K562 (cell line): Measurements from ENCODE around the gene RUNX3. TPM values are rescaled to one million over a fixed set of nuclear protein-coding genes. Genes with fewer than 3 reads are reported as not detected.

ENCODE experiments used
- ATAC-seq: fragments of 200-7000 bp; cut with Tn5 transposase; 3 replicates; pipeline ENCODE4 v1.9.1; 2020; ENCODE audit warnings: moderate library complexity
- BruUV-seq: library from RNA; stranded (reverse); fragments of 400-500 nt; replicated peaks from 2 replicates; lab custom pipeline; 2021; lab: Mats Ljungman, UMichigan
- CTCF ChIA-PET: fragments of 300-600 bp; formaldehyde crosslinking; extraction: SDS; loops from one replicate; lab custom pipeline; 2021; ENCODE audit warnings: low intra/inter-chr PET ratio; lab: Yijun Ruan, JAX
- POLR2A ChIA-PET: fragments of 300-600, 350-650 bp; sonication (Branson Sonifier 250); formaldehyde crosslinking; extraction: SDS; loops from one replicate; lab custom pipeline; 2021; ENCODE audit warnings: antibody characterized with exemption, inconsistent platforms; lab: Yijun Ruan, JAX
- DNase-seq, 4 experiments: peaks; one replicate each; pipeline versions ENCODE4 v3.0.0 to v3.0.0-alpha.2; 2011 to 2018; ENCODE audit warnings: low spot score in 3 of 4, mixed read lengths in 3 of 4; ENCODE audit errors: extremely low read depth in 1 of 4
- FAIRE-seq: peaks from 2 replicates; lab custom pipeline; 2011; peaks lifted over from hg19 to GRCh38; lab: Jason Lieb, UNC
- H2AFZ ChIP-seq: 2 replicates; pipeline ENCODE4 v1.6.0; 2011; ENCODE audit warnings: low read depth, low read length, control low read depth, inconsistent platforms
- H3K27ac ChIP-seq: fragments of 200-600 bp; 3 replicates; pipeline ENCODE4 v1.8.0; 2011; ENCODE audit warnings: low read depth, mild to moderate bottlenecking, control low read depth, inconsistent platforms, low read length, moderate library complexity, mixed read lengths; ENCODE audit errors: extremely low read depth
- H3K27me3 ChIP-seq, 2 experiments: fragments of 300-600 bp in 1 of 2; 2 replicates in 1 of 2; 3 replicates in 1 of 2; pipeline versions ENCODE4 v1.6.0 to v1.8.0; 2011; ENCODE audit warnings: inconsistent platforms in 2 of 2, low read length in 2 of 2, mild to moderate bottlenecking in 1 of 2, mixed read lengths in 1 of 2, moderate library complexity in 1 of 2; ENCODE audit not compliant: control insufficient read depth in 2 of 2, insufficient read depth in 2 of 2
- H3K36me3 ChIP-seq: fragments of 300-600 bp; 3 replicates; pipeline ENCODE4 v1.8.0; 2011; ENCODE audit warnings: mild to moderate bottlenecking, low read length, inconsistent platforms; ENCODE audit not compliant: control insufficient read depth, insufficient read depth
- H3K4me1 ChIP-seq, 2 experiments: fragments of 200-600 bp in 1 of 2; replicated peaks in 1 of 2; 2 replicates in 1 of 2; 3 replicates in 1 of 2; pipeline versions ENCODE4 v1.5.1 to v1.8.0; 2011; ENCODE audit warnings: inconsistent platforms in 2 of 2, low read length in 2 of 2, mild to moderate bottlenecking in 1 of 2, mixed read lengths in 1 of 2, moderate library complexity in 1 of 2; ENCODE audit not compliant: control insufficient read depth in 2 of 2, insufficient read depth in 2 of 2
- H3K4me2 ChIP-seq: 2 replicates; pipeline ENCODE4 v1.6.1; 2011; ENCODE audit warnings: low read length, control low read depth, inconsistent platforms, mixed read lengths; ENCODE audit not compliant: insufficient read depth
- H3K4me3 ChIP-seq: fragments of 200-600 bp; sonication (generic), shearing (Covaris generic); 2 replicates; pipeline ENCODE4 v1.5.1; 2016; ENCODE audit warnings: control low read depth, inconsistent platforms
- H3K79me2 ChIP-seq: fragments of 200-600 bp; 3 replicates; pipeline ENCODE4 v1.8.0; 2011; ENCODE audit warnings: low read length, inconsistent platforms; ENCODE audit not compliant: control insufficient read depth, insufficient read depth
- H3K9ac ChIP-seq, 2 experiments: 2 replicates each; pipeline versions ENCODE4 v1.6.0 to v1.6.1; 2011; ENCODE audit warnings: low read depth in 2 of 2, low read length in 2 of 2, control low read depth in 1 of 2, inconsistent platforms in 1 of 2, mild to moderate bottlenecking in 1 of 2, mixed read lengths in 1 of 2; ENCODE audit not compliant: insufficient read depth in 1 of 2
- H3K9me1 ChIP-seq: one replicate; pipeline ENCODE4 v1.6.0; 2011; ENCODE audit warnings: inconsistent platforms, mild to moderate bottlenecking, low read length, moderate library complexity; ENCODE audit not compliant: control insufficient read depth, insufficient read depth
- H3K9me3 ChIP-seq: replicated peaks from 2 replicates; pipeline ENCODE4 v1.5.1; 2011; ENCODE audit warnings: low read depth, low read length, inconsistent platforms; ENCODE audit not compliant: control insufficient read depth, insufficient read depth
- H4K20me1 ChIP-seq: replicated peaks from 2 replicates; pipeline ENCODE4 v1.6.1; 2011; ENCODE audit warnings: low read length, inconsistent platforms, mixed read lengths; ENCODE audit not compliant: control insufficient read depth, insufficient read depth
- CTBP1 ChIP-seq: fragments of 450-650 bp; IDR thresholded peaks from 2 replicates; pipeline ENCODE4 v1.6.1; 2016; ENCODE audit warnings: borderline replicate concordance
- LEF1 ChIP-seq: fragments of 450-650 bp; IDR thresholded peaks from 2 replicates; pipeline ENCODE4 v1.6.1; 2016; ENCODE audit warnings: mild to moderate bottlenecking
- SOX6 ChIP-seq: fragments of 450-650 bp; IDR thresholded peaks from 2 replicates; pipeline ENCODE4 v1.6.1; 2014; ENCODE audit warnings: mild to moderate bottlenecking
- ZNF175 ChIP-seq: fragments of 200-800 bp; sonication (Bioruptor generic); IDR thresholded peaks from 2 replicates; pipeline ENCODE4 v1.6.1; 2016; ENCODE audit warnings: low read depth, mild to moderate bottlenecking, missing genetic modification characterization, missing compliant biosample characterization
- WGBS: fragments of 100-300 bp; shearing (Covaris generic); methylation state at CpG from one replicate; pipeline ENCODE4 v1.1.6; 2016; ENCODE audit warnings: low coverage, mixed read lengths; ENCODE audit not compliant: insufficient coverage; ENCODE audit errors: missing lambda C conversion rate; 5-methylcytosine and 5-hydroxymethylcytosine counted together
- in situ Hi-C: fragments of 300-500 bp; cut with MboI; formaldehyde crosslinking; loops from 4 replicates; pipeline ENCODE4 v1.15.0; 2018; ENCODE audit warnings: inconsistent platforms, mixed read lengths
- intact Hi-C: fragments of 100-400 bp; cut with micrococcal nuclease; formaldehyde crosslinking; loops from 2 replicates; pipeline ENCODE4 v1.14.2; 2022
- polyA plus RNA-seq, 8 experiments: library from polyadenylated mRNA; depleted of rRNA in 4 of 8; stranded (reverse) in 5 of 8; unstranded in 3 of 8; fragments of >200 nt; fragmentation: Nextera tagmentation in 2 of 8; fragmentation: Illumina TruSeq in 1 of 8; extraction: Ambion mirVana in 2 of 8; extraction: Trizol in 1 of 8; gene quantifications; 2 replicates each; pipeline versions ENCODE4 v1.2.1 to v1.2.3, GENCODE V29; 2011 to 2014; ENCODE audit warnings: inconsistent platforms in 1 of 8, missing spikeins in 1 of 8
- total RNA-seq, 7 experiments: library from RNA; depleted of rRNA in 6 of 7; stranded (reverse); fragments of >200 nt in 6 of 7; fragmentation: Illumina TruSeq in 2 of 7; extraction: Trizol in 2 of 7; gene quantifications; 2 replicates each; pipeline versions ENCODE4 v1.2.1 to v1.2.3, GENCODE V29; 2011 to 2021; ENCODE audit warnings: low replicate concordance in 1 of 7
- TF ChIP-seq, protein P1 (sequence below): fragments of 450-650 bp; formaldehyde crosslinking; IDR thresholded peaks from 2 replicates; pipeline ENCODE4 v1.4.0; 2020; ENCODE audit warnings: mild to moderate bottlenecking, mixed read lengths
- TF ChIP-seq, protein P2 (sequence below): fragments of 450-650 bp; IDR thresholded peaks from 2 replicates; pipeline ENCODE4 v1.6.1; 2016; ENCODE audit warnings: borderline replicate concordance

Gene RUNX3
- total and polyA plus RNA-seq, 9 of the 15 experiments (the other 6 are each of a cell fraction or from before 2014, with no cell fraction given): 0.01 to 0.64 (median 0.09) TPM

DNA sequence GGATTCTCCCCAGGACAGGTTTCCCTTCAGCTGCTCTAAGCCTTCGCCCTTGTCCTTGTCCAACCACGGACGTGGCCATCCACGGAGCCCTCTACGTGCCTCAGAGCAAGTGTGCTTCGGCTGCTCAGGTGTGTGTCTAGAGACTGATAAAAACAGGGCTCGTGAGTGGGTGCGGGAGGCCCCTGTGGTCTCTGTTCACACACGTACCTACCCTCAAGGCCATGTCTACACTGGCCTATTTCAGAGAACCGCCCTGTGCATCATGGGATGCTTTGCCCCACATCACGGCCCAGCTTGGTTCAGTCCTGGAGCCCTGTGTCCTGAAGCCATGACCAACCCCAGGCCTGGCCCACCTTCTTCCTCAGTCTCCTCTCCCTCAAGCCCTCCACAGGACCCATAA is 24.6 kb upstream of the RUNX3 start:
- ATAC-seq (no peak), DNase-seq (no peak), FAIRE-seq (no peak)
- Histone ChIP-seq H2AFZ (peak overlapping the region; percentile 0; the same call in 1 of the 2 replicates), H3K4me1 (peaks cover 8 to 10% of the 10 kb centered on the region in 2 experiments), H3K4me2 (no peak overlapping the region), H3K9me1 (no peaks in the 10 kb centered on the region), H3K9ac (no peak overlapping the region; a peak in 1 of 4 replicates), H3K36me3 (no peaks in the 10 kb centered on the region), H3K4me3 (no peak overlapping the region), H3K27ac (no peak overlapping the region), H4K20me1 (no peaks in the 10 kb centered on the region), H3K9me3 (no peaks in the 10 kb centered on the region), H3K79me2 (no peaks in the 10 kb centered on the region), H3K27me3 (peaks cover 0 to 6% of the 10 kb centered on the region in 2 experiments; a peak in 1 of 5 replicates)
- CTCF ChIA-PET: interaction anchor here (0.5 kb wide), 1 partner anchor 854 kb away, joined by 4 read pairs; no protein-coding TSS in a partner anchor
- no peak for TF ChIP-seq LEF1
- TF ChIP-seq, protein P1, sequence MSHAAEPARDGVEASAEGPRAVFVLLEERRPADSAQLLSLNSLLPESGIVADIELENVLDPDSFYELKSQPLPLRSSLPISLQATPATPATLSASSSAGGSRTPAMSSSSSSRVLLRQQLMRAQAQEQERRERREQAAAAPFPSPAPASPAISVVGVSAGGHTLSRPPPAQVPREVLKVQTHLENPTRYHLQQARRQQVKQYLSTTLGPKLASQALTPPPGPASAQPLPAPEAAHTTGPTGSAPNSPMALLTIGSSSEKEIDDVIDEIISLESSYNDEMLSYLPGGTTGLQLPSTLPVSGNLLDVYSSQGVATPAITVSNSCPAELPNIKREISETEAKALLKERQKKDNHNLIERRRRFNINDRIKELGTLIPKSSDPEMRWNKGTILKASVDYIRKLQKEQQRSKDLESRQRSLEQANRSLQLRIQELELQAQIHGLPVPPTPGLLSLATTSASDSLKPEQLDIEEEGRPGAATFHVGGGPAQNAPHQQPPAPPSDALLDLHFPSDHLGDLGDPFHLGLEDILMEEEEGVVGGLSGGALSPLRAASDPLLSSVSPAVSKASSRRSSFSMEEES (CRISPR knock-in tag): no peak
- TF ChIP-seq SOX6: no peak
- TF ChIP-seq CTBP1: no peak
- 66% methylated on average over 10 of the region's 11 CpGs for WGBS
- in situ Hi-C loops: no loop called here
- no TSS peak for BruUV-seq
- intact Hi-C loops: no loop called here
- POLR2A ChIA-PET: no interaction called here

DNA sequence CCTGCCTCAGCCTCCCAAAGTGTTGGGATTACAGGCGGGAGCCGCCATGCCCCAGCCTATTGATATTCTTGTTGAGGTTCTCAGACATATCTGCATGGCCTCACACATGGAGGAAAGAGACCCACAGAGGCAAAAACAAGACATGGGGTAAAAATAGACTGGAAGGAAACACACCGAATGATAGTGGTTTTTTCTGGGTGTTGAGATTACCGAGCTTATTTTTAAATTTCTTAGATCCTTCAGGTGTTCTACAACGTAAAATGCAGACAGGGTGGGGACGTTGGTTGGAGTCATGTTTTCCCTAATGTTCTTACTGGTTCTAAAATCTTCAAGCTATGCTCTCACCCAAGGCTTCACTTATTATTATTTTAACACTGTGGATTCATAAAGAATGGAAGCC is 23.9 kb upstream of the RUNX3 start:
- no peak overlapping the region for H3K9ac ChIP-seq
- no peaks in the 10 kb centered on the region for H3K9me1 ChIP-seq
- intact Hi-C loops (no loop called here), in situ Hi-C loops (no loop called here)
- 40% methylated on average over 6 of the region's 6 CpGs for WGBS
- 0 out of 2 replicates have a peak, but pooled peaks have one; percentile 31 for TF ChIP-seq ZNF175
- TF ChIP-seq, protein P2, sequence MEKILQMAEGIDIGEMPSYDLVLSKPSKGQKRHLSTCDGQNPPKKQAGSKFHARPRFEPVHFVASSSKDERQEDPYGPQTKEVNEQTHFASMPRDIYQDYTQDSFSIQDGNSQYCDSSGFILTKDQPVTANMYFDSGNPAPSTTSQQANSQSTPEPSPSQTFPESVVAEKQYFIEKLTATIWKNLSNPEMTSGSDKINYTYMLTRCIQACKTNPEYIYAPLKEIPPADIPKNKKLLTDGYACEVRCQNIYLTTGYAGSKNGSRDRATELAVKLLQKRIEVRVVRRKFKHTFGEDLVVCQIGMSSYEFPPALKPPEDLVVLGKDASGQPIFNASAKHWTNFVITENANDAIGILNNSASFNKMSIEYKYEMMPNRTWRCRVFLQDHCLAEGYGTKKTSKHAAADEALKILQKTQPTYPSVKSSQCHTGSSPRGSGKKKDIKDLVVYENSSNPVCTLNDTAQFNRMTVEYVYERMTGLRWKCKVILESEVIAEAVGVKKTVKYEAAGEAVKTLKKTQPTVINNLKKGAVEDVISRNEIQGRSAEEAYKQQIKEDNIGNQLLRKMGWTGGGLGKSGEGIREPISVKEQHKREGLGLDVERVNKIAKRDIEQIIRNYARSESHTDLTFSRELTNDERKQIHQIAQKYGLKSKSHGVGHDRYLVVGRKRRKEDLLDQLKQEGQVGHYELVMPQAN: no peak
- H3K9me3 ChIP-seq: no peaks in the 10 kb centered on the region
- POLR2A ChIA-PET: interaction anchor here (0.6 to 0.7 kb wide), 2 partner anchors 10 to 436 kb away, joined by 3 read pairs; no protein-coding TSS in a partner anchor
- H3K27ac ChIP-seq: no peak overlapping the region
- ATAC-seq (no peak), DNase-seq (no peak), FAIRE-seq (no peak)
- BruUV-seq: no TSS peak
- CTCF ChIA-PET: no interaction called here
- no peaks in the 10 kb centered on the region for H4K20me1 ChIP-seq
- H3K36me3 ChIP-seq: no peaks in the 10 kb centered on the region
- no peaks in the 10 kb centered on the region; a peak in 1 of 5 replicates for H3K27me3 ChIP-seq
- H3K4me3 ChIP-seq: no peak overlapping the region
- peaks cover 9 to 10% of the 10 kb centered on the region in 2 experiments for H3K4me1 ChIP-seq
- H3K4me2 ChIP-seq: no peak overlapping the region
- 0 out of 2 replicates have a peak overlapping the region, but pooled peaks have one; percentile 0 for H2AFZ ChIP-seq
- H3K79me2 ChIP-seq: no peaks in the 10 kb centered on the region
